ENCODE measurements around the gene AEN.

The AEN gene

DNA sequence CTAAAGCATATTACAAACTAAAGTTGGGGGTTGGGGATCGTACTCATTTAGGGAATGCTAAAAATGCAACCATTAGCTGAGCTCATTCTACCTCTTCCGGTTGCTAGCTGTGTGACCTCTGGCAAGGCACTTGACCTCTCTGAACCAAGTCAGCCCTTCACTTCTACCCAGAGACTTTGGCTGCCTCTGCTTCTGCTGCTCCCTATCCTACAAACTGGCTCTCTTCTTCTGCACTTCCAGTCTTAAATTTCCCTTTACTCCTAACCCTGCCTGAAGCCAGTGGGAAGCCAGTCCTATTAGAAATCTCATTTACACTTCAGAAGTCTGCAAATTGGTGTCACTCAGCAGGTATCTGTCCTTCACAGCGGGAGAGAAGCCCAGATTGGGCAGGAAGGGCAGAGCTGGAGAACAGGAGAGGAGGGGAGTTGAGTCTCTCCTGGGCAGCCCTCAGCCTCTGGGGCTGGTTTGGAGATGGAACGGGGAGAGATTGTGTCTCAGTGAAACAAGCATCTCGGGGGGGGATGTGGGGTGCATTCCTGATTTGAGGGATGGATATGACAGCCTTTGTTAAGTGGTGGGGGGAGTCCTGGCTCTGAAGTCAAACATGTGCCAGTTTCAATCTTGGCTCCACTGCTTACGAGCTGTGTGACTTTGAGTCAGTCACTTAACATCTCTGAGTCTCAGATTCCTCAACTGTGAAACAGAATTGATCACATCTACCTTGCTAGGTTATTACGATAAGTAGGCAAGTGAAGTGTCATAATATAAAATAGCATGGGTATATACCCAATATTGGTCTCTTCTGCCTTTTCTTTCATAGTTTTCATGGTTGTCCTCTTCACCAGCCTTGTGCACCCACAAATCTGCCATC is 7.8 kb upstream of the AEN start:
- peak; percentile 48 for DNase-seq (ENCODE audit: low read depth)
- TF ChIP-seq, protein P1, sequence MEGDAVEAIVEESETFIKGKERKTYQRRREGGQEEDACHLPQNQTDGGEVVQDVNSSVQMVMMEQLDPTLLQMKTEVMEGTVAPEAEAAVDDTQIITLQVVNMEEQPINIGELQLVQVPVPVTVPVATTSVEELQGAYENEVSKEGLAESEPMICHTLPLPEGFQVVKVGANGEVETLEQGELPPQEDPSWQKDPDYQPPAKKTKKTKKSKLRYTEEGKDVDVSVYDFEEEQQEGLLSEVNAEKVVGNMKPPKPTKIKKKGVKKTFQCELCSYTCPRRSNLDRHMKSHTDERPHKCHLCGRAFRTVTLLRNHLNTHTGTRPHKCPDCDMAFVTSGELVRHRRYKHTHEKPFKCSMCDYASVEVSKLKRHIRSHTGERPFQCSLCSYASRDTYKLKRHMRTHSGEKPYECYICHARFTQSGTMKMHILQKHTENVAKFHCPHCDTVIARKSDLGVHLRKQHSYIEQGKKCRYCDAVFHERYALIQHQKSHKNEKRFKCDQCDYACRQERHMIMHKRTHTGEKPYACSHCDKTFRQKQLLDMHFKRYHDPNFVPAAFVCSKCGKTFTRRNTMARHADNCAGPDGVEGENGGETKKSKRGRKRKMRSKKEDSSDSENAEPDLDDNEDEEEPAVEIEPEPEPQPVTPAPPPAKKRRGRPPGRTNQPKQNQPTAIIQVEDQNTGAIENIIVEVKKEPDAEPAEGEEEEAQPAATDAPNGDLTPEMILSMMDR (conservative IDR thresholded peaks at IDR 0.05; ENCODE audit: low read length), result no peak
- no peak overlapping the region for H3K4me3 ChIP-seq (ENCODE audit: low read length)

GRCh38 chr15:88615303-88616107 is 5.6 kb upstream of the AEN start:
- DNase-seq (ENCODE audit: low read depth), result no peak
- no peak overlapping the region for H3K4me3 ChIP-seq (ENCODE audit: low read length)
- TF ChIP-seq, protein P1 (conservative IDR thresholded peaks at IDR 0.05; ENCODE audit: low read length), result no peak

DNA sequence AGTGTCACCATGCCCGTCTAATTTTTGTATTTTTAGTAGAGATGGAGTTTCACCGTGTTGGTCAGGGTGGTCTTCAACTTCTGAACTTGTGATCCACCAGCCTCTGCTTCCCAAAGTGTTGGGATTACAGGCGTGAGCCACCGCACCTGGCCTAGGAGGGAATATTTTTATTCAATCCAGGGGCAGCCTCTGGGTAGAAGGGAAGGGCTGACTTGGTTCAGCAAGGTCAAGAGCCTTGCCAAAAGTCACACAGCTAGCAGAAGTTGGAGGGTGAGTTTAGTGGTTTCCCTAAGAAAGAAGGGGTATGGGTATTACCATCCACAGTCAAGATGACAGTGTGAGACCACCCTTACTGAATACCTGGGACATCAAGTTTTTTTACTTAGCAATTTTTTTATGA is 4.9 kb upstream of the AEN start:
- TF ChIP-seq, protein P1 (conservative IDR thresholded peaks at IDR 0.05; ENCODE audit: low read length), result no peak
- H3K4me3 ChIP-seq (ENCODE audit: low read length), result no peak overlapping the region
- DNase-seq (ENCODE audit: low read depth), result no peak

- TF ChIP-seq, protein P1 (conservative IDR thresholded peaks at IDR 0.05; ENCODE audit: low read length), result no peak
- H3K4me3 ChIP-seq (ENCODE audit: low read length), result no peak overlapping the region
- no peak for DNase-seq (ENCODE audit: low read depth)
Observed at GRCh38 chr15:88617031-88617722, 4.0 kb upstream of the AEN start.

DNA sequence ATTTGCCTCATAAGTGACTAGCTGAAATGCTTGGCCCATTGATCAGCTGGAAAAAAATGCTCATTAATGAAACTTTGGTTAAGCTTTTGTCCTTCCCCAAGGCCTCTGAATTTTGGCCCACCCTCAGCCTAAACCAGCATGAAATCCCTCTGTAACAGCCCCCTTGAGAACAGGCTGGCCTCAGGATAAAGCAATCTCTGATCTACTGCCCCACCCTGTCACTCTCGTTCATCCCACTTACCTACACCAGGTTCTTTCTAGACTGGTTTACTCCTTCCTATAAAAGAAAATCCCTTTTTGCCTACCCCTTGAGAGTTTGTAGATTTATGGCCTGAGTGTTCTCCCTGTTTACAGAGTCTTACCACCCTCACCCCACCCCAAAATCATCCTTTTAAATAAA is 3.4 kb upstream of the AEN start:
- DNase-seq (ENCODE audit: low read depth), result no peak
- TF ChIP-seq, protein P1 (conservative IDR thresholded peaks at IDR 0.05; ENCODE audit: low read length), result no peak
- no peak overlapping the region for H3K4me3 ChIP-seq (ENCODE audit: low read length)

DNA sequence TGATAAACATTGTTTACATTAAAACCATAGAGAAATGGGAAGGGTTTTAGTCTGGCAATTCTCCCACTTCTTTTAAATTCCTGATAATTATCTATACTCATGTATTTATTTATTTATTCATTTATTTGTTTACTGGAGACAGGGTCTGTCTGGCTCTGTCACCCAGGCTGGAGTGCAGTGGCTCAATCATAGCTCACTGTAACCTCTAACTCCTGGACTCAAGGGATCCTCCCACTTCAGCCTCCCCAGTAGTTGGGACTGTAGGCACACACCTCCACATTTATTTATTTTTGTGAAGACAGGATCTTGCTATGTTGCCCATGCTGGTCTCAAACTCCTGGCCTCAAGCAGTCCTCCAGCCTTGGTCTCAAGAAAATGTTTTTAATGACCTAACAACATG is 2.5 kb upstream of the AEN start:
- no peak overlapping the region for H3K4me3 ChIP-seq (ENCODE audit: low read length)
- TF ChIP-seq, protein P1 (conservative IDR thresholded peaks at IDR 0.05; ENCODE audit: low read length), result no peak
- no peak for DNase-seq (ENCODE audit: low read depth)
